Mesendoderm (in vitro differentiated cells): ENCODE data around the gene AKAP8.

Experiments used
- DNase-seq: peaks from one replicate; pipeline ENCODE4 v3.0.0; 2013
- H2AK5ac ChIP-seq: 2 replicates; pipeline ENCODE4 v1.6.1; 2013; ENCODE audit warnings: low read length, inconsistent platforms
- H2BK120ac ChIP-seq: 2 replicates; pipeline ENCODE4 v1.6.1; 2013; ENCODE audit warnings: low read depth, mild to moderate bottlenecking, low read length, moderate library complexity, mixed read lengths
- H2BK15ac ChIP-seq: replicated peaks from 2 replicates; pipeline ENCODE4 v1.6.1; 2013; ENCODE audit warnings: low read depth, mild to moderate bottlenecking, moderate library complexity
- H2BK5ac ChIP-seq: 2 replicates; pipeline ENCODE4 v1.6.1; 2013; ENCODE audit warnings: low read length, inconsistent platforms
- H3K18ac ChIP-seq: 2 replicates; pipeline ENCODE4 v1.6.1; 2013; ENCODE audit warnings: mild to moderate bottlenecking, low read length, mixed read lengths
- H3K23ac ChIP-seq: one replicate; pipeline ENCODE4 v1.6.1; 2013; ENCODE audit warnings: low read length
- H3K27ac ChIP-seq: 2 replicates; pipeline ENCODE4 v1.5.1; 2013; ENCODE audit warnings: low read depth, mild to moderate bottlenecking, inconsistent platforms, low read length, moderate library complexity
- H3K27me3 ChIP-seq: 2 replicates; pipeline ENCODE4 v1.6.1; 2013; ENCODE audit warnings: low read length, control low read depth, mild to moderate bottlenecking, inconsistent platforms; ENCODE audit not compliant: insufficient read depth, poor library complexity
- H3K36me3 ChIP-seq: 2 replicates; pipeline ENCODE4 v1.6.1; 2013; ENCODE audit warnings: low read length, inconsistent platforms; ENCODE audit not compliant: control insufficient read depth, insufficient read depth
- H3K4ac ChIP-seq: one replicate; pipeline ENCODE4 v1.6.1; 2013; ENCODE audit warnings: low read depth, mild to moderate bottlenecking, low read length, moderate library complexity
- H3K4me1 ChIP-seq: 2 replicates; pipeline ENCODE4 v1.6.1; 2013; ENCODE audit warnings: low read depth, low read length, inconsistent platforms; ENCODE audit not compliant: control insufficient read depth
- H3K4me2 ChIP-seq: 2 replicates; pipeline ENCODE4 v1.6.1; 2013; ENCODE audit warnings: low read length
- H3K4me3 ChIP-seq: 2 replicates; pipeline ENCODE4 v1.5.1; 2013; ENCODE audit warnings: mild to moderate bottlenecking, low read length
- H3K56ac ChIP-seq: one replicate; pipeline ENCODE4 v1.6.1; 2013; ENCODE audit warnings: low read length
- H3K79me1 ChIP-seq: 2 replicates; pipeline ENCODE4 v1.6.1; 2013; ENCODE audit warnings: low read length, inconsistent platforms
- H3K79me2 ChIP-seq: 2 replicates; pipeline ENCODE4 v1.6.1; 2013; ENCODE audit warnings: mild to moderate bottlenecking, low read length; ENCODE audit not compliant: control insufficient read depth, insufficient read depth
- H3K9ac ChIP-seq: 2 replicates; pipeline ENCODE4 v1.6.1; 2013; ENCODE audit warnings: low read length, inconsistent platforms
- H4K5ac ChIP-seq: one replicate; pipeline ENCODE4 v1.6.1; 2013; ENCODE audit warnings: low read length
- H4K8ac ChIP-seq: one replicate; pipeline ENCODE4 v1.6.1; 2013; ENCODE audit warnings: low read depth, mild to moderate bottlenecking, control low read depth, low read length, moderate library complexity
- WGBS: extraction: QIAGEN DNeasy Blood & Tissue Kit; methylation state at CpG from one replicate; pipeline ENCODE4 v1.1.7; 2013; ENCODE audit warnings: low lambda C conversion rate, missing lambda C conversion rate; ENCODE audit not compliant: insufficient coverage; ENCODE audit errors: extremely low coverage; 5-methylcytosine and 5-hydroxymethylcytosine counted together

The AKAP8 gene

GRCh38 chr19:15318241-15318691 lies 61.3 kb downstream of the AKAP8 start:
- H3K79me2 ChIP-seq = peaks cover 98% of the 10 kb centered on the region
- H4K8ac ChIP-seq = no peak overlapping the region
- no peak overlapping the region for H4K5ac ChIP-seq
- H3K27me3 ChIP-seq = no peaks in the 10 kb centered on the region
- no peak overlapping the region for H2AK5ac ChIP-seq
- H3K9ac ChIP-seq = no peak overlapping the region
- no peak overlapping the region for H2BK120ac ChIP-seq
- H3K18ac ChIP-seq = no peak overlapping the region
- H3K4me2 ChIP-seq = no peak overlapping the region
- H2BK5ac ChIP-seq = no peak overlapping the region
- no peak overlapping the region for H3K27ac ChIP-seq
- H3K23ac ChIP-seq = no peak overlapping the region
- DNase-seq = no peak
- no peaks in the 10 kb centered on the region for H3K36me3 ChIP-seq
- H3K4ac ChIP-seq = no peak overlapping the region
- WGBS = no CpG with 5 or more reads among the region's 6 CpGs
- no peak overlapping the region for H3K56ac ChIP-seq
- H3K79me1 ChIP-seq = no peaks in the 10 kb centered on the region
- no peak overlapping the region for H2BK15ac ChIP-seq
- no peak overlapping the region for H3K4me3 ChIP-seq
- peaks cover 21% of the 10 kb centered on the region for H3K4me1 ChIP-seq

- H2BK5ac ChIP-seq = no peak overlapping the region
- no peak overlapping the region for H3K4me3 ChIP-seq
- no peak overlapping the region for H2AK5ac ChIP-seq
- H4K8ac ChIP-seq = no peak overlapping the region
- H3K18ac ChIP-seq = no peak overlapping the region
- no peaks in the 10 kb centered on the region for H3K27me3 ChIP-seq
- H3K4ac ChIP-seq = no peak overlapping the region
- H3K23ac ChIP-seq = no peak overlapping the region
- no peak overlapping the region for H2BK120ac ChIP-seq
- H3K56ac ChIP-seq = no peak overlapping the region
- no peak overlapping the region for H3K4me2 ChIP-seq
- no peak overlapping the region for H3K27ac ChIP-seq
- no peak overlapping the region for H4K5ac ChIP-seq
- no CpG with 5 or more reads among the region's 3 CpGs for WGBS
- DNase-seq = no peak
- H2BK15ac ChIP-seq = no peak overlapping the region
- H3K79me2 ChIP-seq = peaks cover 98% of the 10 kb centered on the region
- no peaks in the 10 kb centered on the region for H3K79me1 ChIP-seq
- H3K4me1 ChIP-seq = peaks cover 21% of the 10 kb centered on the region
- no peaks in the 10 kb centered on the region for H3K36me3 ChIP-seq
- no peak overlapping the region for H3K9ac ChIP-seq
These were observed 62.1 kb downstream of the AKAP8 start for GRCh38 chr19:15317392-15318071.

- no peak overlapping the region for H3K18ac ChIP-seq
- no peaks in the 10 kb centered on the region for H3K27me3 ChIP-seq
- peaks cover 99% of the 10 kb centered on the region for H3K79me2 ChIP-seq
- no peaks in the 10 kb centered on the region for H3K79me1 ChIP-seq
- H4K8ac ChIP-seq = no peak overlapping the region
- H3K4me1 ChIP-seq = peaks cover 18% of the 10 kb centered on the region
- H2BK120ac ChIP-seq = no peak overlapping the region
- no CpG with 5 or more reads among the region's 2 CpGs for WGBS
- no peak overlapping the region for H2BK15ac ChIP-seq
- no peak overlapping the region for H2AK5ac ChIP-seq
- H3K4me2 ChIP-seq = no peak overlapping the region
- H4K5ac ChIP-seq = no peak overlapping the region
- DNase-seq = no peak
- no peak overlapping the region for H3K27ac ChIP-seq
- no peak overlapping the region for H3K9ac ChIP-seq
- H3K4ac ChIP-seq = no peak overlapping the region
- H3K56ac ChIP-seq = no peak overlapping the region
- no peak overlapping the region for H2BK5ac ChIP-seq
- H3K36me3 ChIP-seq = no peaks in the 10 kb centered on the region
- no peak overlapping the region for H3K4me3 ChIP-seq
- H3K23ac ChIP-seq = no peak overlapping the region
These were observed 63.1 kb downstream of the AKAP8 start for GRCh38 chr19:15316498-15316897.

DNA sequence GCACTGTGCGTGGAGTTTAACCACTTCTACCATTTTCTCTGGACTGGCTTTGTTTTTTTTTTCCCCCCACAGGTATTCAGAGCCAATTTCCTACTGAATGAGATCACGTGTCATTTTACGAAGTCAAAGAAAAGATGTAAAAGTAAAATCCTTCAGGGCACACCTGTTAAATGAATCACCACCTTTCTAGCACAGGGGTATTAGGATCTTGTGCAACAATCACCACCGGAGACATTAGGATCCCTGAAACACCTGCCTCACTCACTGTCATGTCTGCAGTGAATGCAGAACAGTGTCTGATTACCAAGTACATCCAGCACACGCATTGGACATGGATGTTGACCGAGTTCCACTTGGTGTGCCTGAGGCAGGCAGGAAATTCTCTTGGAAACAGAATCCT lies 64.5 kb downstream of the AKAP8 start:
- Histone ChIP-seq H4K5ac (no peak overlapping the region), H2BK15ac (no peak overlapping the region), H3K4me1 (peaks cover 16% of the 10 kb centered on the region), H3K4me3 (no peak overlapping the region), H3K18ac (no peak overlapping the region), H3K27me3 (no peaks in the 10 kb centered on the region), H3K4ac (no peak overlapping the region), H4K8ac (no peak overlapping the region), H3K27ac (no peak overlapping the region), H2BK120ac (no peak overlapping the region), H3K4me2 (no peak overlapping the region), H3K56ac (no peak overlapping the region), H3K36me3 (no peaks in the 10 kb centered on the region), H3K79me2 (peaks cover 97% of the 10 kb centered on the region), H3K79me1 (no peaks in the 10 kb centered on the region), H3K23ac (no peak overlapping the region), H3K9ac (no peak overlapping the region), H2BK5ac (no peak overlapping the region), H2AK5ac (no peak overlapping the region)
- whole genome bisulfite sequencing = no CpG with 5 or more reads among the region's 6 CpGs
- no peak for DNase-seq

DNA sequence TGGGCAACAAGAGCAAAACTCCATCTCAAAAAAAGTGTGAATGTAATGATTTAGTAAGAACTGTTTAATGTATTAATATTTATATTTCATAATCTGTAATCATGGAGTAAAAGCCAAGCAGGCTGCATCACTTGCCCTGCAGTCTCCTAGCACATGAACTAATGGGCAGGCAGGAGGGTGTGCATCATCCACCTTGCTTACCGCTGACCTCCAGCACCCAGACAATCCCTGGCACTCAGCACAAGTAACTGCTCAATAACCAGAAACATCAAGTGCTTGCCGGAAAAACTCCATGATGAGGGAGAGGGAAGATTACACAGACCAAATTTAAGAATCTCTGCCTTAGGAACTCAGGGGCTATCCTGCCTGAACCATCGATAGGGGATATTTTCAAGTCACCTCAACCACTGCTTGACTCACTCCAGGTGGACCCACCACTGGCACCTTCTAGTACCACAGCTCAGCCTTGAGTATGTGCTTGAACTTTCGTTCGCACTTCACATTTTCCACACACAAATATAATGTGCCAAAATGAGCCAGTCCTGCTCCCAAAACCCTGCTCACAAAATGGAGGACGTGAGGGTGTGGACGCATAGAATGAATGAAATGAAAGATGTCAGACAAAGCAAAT lies 65.8 kb downstream of the AKAP8 start:
- Histone ChIP-seq H2AK5ac (no peak overlapping the region), H3K23ac (no peak overlapping the region), H2BK5ac (no peak overlapping the region), H3K4ac (no peak overlapping the region), H3K9ac (no peak overlapping the region), H3K4me1 (peaks cover 16% of the 10 kb centered on the region), H3K36me3 (no peaks in the 10 kb centered on the region), H3K4me2 (no peak overlapping the region), H3K79me2 (peaks cover 97% of the 10 kb centered on the region), H4K8ac (no peak overlapping the region), H3K56ac (no peak overlapping the region), H3K4me3 (no peak overlapping the region), H3K27me3 (no peaks in the 10 kb centered on the region), H2BK15ac (no peak overlapping the region), H3K79me1 (no peaks in the 10 kb centered on the region), H3K27ac (no peak overlapping the region), H2BK120ac (no peak overlapping the region), H3K18ac (no peak overlapping the region), H4K5ac (no peak overlapping the region)
- WGBS = no CpG with 5 or more reads among the region's 7 CpGs
- DNase-seq = no peak
